Vagina (tissue), 2 donors: ENCODE measurements around the gene RAD52.
"Not testable (repeated sequence)": the region's sequence is repeated elsewhere in the genome, so short reads cannot be mapped to it uniquely, and the experiment has no call there.

Source experiments
- POLR2A ChIP-seq, 2 donors: fragments of 450-650 bp; IDR thresholded peaks; one replicate each; pipeline ENCODE4 v1.6.1; 2017; ENCODE audit warnings: antibody characterized with exemption in 2 of 2, mild to moderate bottlenecking in 2 of 2, moderate library complexity in 2 of 2
- TF ChIP-seq, protein P1 (sequence below), 3 experiments: fragments of 450-650 bp in 2 of 3; fragments of 200-600 bp in 1 of 3; sonication (generic) in 1 of 3; IDR thresholded peaks; one replicate each; pipeline ENCODE4 v1.5.1; 2017 to 2019; ENCODE audit warnings: antibody characterized with exemption in 3 of 3, mild to moderate bottlenecking in 2 of 3, moderate library complexity in 2 of 3

DNA sequence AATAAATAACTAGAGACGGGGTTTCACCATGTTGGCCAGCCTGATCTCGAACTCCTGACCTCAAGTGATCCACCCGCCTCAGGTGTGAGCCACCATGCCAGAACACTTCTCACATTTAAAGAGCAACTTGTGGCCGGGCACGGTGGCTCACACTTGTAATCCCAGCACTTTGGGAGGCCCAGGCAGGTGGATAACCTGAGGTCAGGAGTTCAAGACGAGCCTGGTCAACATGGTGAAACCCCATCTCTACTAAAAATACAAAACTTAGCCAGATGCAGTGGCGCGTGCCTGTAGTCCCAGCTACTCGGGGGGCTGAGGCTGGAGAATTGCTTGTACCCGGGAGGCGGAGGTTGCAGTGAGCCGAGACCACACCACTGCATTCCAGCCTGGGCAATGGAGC, 13.6 kb downstream of the RAD52 start:
- TF ChIP-seq, protein P1, sequence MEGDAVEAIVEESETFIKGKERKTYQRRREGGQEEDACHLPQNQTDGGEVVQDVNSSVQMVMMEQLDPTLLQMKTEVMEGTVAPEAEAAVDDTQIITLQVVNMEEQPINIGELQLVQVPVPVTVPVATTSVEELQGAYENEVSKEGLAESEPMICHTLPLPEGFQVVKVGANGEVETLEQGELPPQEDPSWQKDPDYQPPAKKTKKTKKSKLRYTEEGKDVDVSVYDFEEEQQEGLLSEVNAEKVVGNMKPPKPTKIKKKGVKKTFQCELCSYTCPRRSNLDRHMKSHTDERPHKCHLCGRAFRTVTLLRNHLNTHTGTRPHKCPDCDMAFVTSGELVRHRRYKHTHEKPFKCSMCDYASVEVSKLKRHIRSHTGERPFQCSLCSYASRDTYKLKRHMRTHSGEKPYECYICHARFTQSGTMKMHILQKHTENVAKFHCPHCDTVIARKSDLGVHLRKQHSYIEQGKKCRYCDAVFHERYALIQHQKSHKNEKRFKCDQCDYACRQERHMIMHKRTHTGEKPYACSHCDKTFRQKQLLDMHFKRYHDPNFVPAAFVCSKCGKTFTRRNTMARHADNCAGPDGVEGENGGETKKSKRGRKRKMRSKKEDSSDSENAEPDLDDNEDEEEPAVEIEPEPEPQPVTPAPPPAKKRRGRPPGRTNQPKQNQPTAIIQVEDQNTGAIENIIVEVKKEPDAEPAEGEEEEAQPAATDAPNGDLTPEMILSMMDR (IDR thresholded peaks at IDR 0.05), result not testable (repeated sequence)
- not testable (repeated sequence) for TF ChIP-seq POLR2A (IDR thresholded peaks at IDR 0.05)
